Astrocyte of the cerebellum (primary cell): ENCODE results near the gene SCYGR3.

Experiments used
- DNase-seq: peaks from one replicate; pipeline ENCODE4 v3.0.0-alpha.2; 2011; ENCODE audit warnings: low read depth
- H3K4me3 ChIP-seq: 2 replicates; pipeline ENCODE4 v1.5.1; 2011; ENCODE audit warnings: mild to moderate bottlenecking, low read depth, low read length, moderate library complexity
- in situ Hi-C: cut with HindIII; loops from 2 replicates; pipeline ENCODE4 v1.10.0; 2017; ENCODE audit warnings: low sequenced_read_pairs
- TF ChIP-seq, protein P1 (sequence below): IDR thresholded peaks from 2 replicates; pipeline ENCODE4 v1.5.1; 2012; ENCODE audit warnings: low read length, low read depth, moderate library complexity, mild to moderate bottlenecking; ENCODE audit errors: missing control alignments

Gene SCYGR3

GRCh38 chr2:227615906-227616305, 1.3 kb upstream of the SCYGR3 start:
- TF ChIP-seq, protein P1, sequence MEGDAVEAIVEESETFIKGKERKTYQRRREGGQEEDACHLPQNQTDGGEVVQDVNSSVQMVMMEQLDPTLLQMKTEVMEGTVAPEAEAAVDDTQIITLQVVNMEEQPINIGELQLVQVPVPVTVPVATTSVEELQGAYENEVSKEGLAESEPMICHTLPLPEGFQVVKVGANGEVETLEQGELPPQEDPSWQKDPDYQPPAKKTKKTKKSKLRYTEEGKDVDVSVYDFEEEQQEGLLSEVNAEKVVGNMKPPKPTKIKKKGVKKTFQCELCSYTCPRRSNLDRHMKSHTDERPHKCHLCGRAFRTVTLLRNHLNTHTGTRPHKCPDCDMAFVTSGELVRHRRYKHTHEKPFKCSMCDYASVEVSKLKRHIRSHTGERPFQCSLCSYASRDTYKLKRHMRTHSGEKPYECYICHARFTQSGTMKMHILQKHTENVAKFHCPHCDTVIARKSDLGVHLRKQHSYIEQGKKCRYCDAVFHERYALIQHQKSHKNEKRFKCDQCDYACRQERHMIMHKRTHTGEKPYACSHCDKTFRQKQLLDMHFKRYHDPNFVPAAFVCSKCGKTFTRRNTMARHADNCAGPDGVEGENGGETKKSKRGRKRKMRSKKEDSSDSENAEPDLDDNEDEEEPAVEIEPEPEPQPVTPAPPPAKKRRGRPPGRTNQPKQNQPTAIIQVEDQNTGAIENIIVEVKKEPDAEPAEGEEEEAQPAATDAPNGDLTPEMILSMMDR = no peak
- in situ Hi-C loops = no loop called here
- no peak overlapping the region for H3K4me3 ChIP-seq
- no peak for DNase-seq

DNA sequence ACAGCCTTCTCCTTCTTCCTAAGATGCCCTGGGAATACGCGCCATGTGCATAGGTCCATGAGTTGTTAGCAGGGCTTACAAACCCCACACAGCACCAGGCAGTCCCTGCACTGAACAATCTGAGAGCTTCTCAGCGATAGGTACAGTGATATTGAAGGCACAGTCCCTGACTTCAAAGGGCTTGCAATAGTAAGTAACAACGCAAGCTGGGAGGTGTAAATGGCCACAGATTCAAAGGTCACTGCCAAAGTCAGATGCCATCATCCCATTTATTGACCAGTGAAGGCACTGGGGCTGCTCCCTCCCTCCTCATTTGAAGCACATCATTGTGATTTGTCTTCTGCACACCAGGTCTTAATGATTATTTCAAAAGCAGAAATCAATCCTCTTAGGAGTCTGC, 541 bp upstream of the SCYGR3 start:
- in situ Hi-C loops = no loop called here
- TF ChIP-seq, protein P1 = no peak
- no peak overlapping the region for H3K4me3 ChIP-seq
- DNase-seq = no peak

DNA sequence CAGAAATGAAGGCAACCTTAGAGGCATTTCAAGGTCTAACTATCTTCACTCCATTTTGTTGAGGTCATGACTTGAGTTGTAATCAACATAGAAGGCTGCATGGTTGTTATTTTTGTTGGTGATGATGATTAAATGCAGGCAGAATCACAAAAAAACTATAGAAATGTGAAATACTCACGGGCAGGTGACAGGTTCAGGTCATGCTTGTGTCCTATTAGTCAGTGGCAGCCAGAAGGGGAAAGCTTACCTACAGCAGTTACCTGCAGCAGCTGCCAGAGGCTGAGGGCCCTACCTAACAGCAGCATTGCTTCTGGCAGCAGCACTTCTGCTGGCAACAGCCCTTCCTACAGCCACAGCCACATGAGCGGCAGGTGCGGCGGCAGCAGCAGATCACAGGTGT, 394 bp downstream of the SCYGR3 start:
- no peak overlapping the region for H3K4me3 ChIP-seq
- in situ Hi-C loops = no loop called here
- TF ChIP-seq, protein P1 = no peak
- DNase-seq = no peak

DNA sequence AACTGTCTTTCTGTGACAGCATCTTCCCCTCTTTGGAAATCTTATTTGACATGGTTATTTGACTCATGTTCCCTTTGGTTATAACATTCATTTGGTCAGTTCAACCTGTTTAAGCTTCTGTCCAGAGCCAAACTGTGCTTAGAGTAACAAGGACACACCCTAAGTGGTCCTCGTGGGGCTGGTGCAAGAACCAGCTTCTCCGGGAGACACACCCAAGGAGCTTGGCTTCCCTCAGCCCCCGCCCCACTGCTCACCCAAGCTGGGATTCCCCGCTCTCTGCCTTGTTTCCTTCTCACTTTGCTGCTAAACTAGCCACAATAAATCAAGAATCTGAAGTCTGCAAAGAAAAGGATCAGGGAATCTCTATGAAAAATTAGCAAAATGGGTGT, 1.4 kb downstream of the SCYGR3 start:
- TF ChIP-seq, protein P1 = no peak
- no peak for DNase-seq
- H3K4me3 ChIP-seq = no peak overlapping the region
- in situ Hi-C loops = no loop called here

DNA sequence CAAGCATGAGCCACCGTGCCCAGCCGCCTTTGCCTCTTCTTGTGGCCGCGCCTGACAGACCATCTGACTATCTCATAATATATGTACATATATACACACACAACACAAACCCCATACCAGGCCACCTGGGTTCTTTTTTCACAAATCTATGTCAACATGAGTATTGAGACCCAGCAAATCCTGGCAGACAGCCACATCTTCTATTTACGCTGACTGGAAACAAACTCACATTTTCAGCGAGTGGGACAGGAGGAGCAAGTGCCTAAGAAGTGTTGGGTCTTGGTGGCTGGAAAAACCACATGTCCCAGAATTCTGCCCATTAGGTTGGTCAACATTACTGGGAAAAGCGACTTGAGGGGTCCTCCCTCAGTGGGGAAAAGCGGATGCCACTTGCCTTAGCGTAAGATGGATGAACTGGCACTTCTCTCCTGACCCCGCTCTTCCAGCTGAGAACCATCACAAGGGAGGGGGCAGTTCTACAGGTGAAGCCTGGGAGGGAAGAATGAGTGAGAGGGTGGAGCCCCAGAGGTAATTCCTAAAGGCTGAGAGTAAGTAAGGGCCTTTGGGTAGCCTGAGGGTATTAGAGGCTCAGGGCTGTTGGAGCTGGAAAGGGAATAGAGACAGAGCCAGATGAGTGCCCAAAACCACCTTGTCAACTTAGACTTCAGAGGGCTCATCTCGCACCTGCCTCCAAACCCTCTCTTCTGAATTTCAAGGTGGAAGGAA, 1.9 kb downstream of the SCYGR3 start:
- TF ChIP-seq, protein P1 = no peak
- in situ Hi-C loops = no loop called here

DNA sequence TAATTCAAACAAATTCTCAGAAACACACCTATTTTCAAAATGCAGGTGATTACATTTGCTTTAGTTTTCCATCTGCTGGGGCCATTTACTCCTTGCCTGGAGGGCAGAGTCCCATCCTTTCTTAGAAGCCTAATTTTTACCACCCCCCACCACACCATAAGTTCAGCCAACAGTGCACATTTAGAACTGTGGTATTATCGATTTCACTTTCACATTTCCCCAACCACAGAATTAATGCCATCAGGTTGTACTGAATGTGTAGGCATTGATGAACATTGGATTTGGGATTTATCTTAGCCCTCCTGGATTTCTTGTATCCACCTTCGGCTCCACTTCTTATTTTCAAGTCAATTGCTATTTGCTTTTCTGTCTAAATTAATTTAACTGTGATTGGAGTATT, 4.5 kb downstream of the SCYGR3 start:
- TF ChIP-seq, protein P1 = no peak
- no peak for DNase-seq
- H3K4me3 ChIP-seq = no peak overlapping the region
- in situ Hi-C loops = no loop called here

More for the DNA sequence above, 1.9 kb downstream of the SCYGR3 start:
- H3K4me3 ChIP-seq = no peak overlapping the region
- no peak for DNase-seq
